Measurements from ENCODE around the gene ESR1. TPM values are rescaled to one million over a fixed set of nuclear protein-coding genes. Genes with fewer than 3 reads are reported as not detected.

ESR1 gene
- total RNA-seq, 1 donor from 2014 or later = not detected

- no peak for DNase-seq (ENCODE audit: low spot score in 2 of 2, unreplicated experiment in 2 of 2)
- TF ChIP-seq CTCF (IDR thresholded peaks at IDR 0.05; ENCODE audit: unreplicated experiment) = no peak
- Mint-ChIP-seq H3K4me1 (no peaks in the 10 kb centered on the region), H3K9me3 (peaks cover 34% of the 10 kb centered on the region), H3K4me3 (no peak overlapping the region), H3K27ac (no peak overlapping the region), H3K27me3 (ENCODE audit: low read depth) (no peaks in the 10 kb centered on the region), H3K36me3 (no peaks in the 10 kb centered on the region)
Measured at GRCh38 chr6:152034631-152035030, 227.1 kb downstream of the ESR1 start.

GRCh38 chr6:152046118-152046517 is 238.6 kb downstream of the ESR1 start:
- H3K9me3 Mint-ChIP-seq = peaks cover 7% of the 10 kb centered on the region
- H3K36me3 Mint-ChIP-seq = no peaks in the 10 kb centered on the region
- TF ChIP-seq CTCF (IDR thresholded peaks at IDR 0.05; ENCODE audit: unreplicated experiment) = no peak
- peaks cover 2% of the 10 kb centered on the region for H3K27me3 Mint-ChIP-seq (ENCODE audit: low read depth)
- no peak overlapping the region for H3K27ac Mint-ChIP-seq
- no peak overlapping the region for H3K4me3 Mint-ChIP-seq
- DNase-seq (ENCODE audit: low spot score in 2 of 2, unreplicated experiment in 2 of 2) = no peak
- H3K4me1 Mint-ChIP-seq = no peaks in the 10 kb centered on the region

GRCh38 chr6:152048921-152049320 is 241.4 kb downstream of the ESR1 start:
- Mint-ChIP-seq H3K27me3 (ENCODE audit: low read depth) (peaks cover 5% of the 10 kb centered on the region), H3K4me1 (no peaks in the 10 kb centered on the region), H3K4me3 (no peak overlapping the region), H3K9me3 (no peaks in the 10 kb centered on the region), H3K27ac (no peak overlapping the region), H3K36me3 (no peaks in the 10 kb centered on the region)
- no peak for DNase-seq (ENCODE audit: low spot score in 2 of 2, unreplicated experiment in 2 of 2)
- TF ChIP-seq CTCF (IDR thresholded peaks at IDR 0.05; ENCODE audit: unreplicated experiment) = no peak

GRCh38 chr6:152049502-152049901 is 242.0 kb downstream of the ESR1 start:
- peaks cover 5% of the 10 kb centered on the region for H3K27me3 Mint-ChIP-seq (ENCODE audit: low read depth)
- no peaks in the 10 kb centered on the region for H3K4me1 Mint-ChIP-seq
- H3K27ac Mint-ChIP-seq = no peak overlapping the region
- no peaks in the 10 kb centered on the region for H3K9me3 Mint-ChIP-seq
- DNase-seq (ENCODE audit: low spot score in 2 of 2, unreplicated experiment in 2 of 2) = no peak
- TF ChIP-seq CTCF (IDR thresholded peaks at IDR 0.05; ENCODE audit: unreplicated experiment) = no peak
- H3K36me3 Mint-ChIP-seq = no peaks in the 10 kb centered on the region
- H3K4me3 Mint-ChIP-seq = no peak overlapping the region

GRCh38 chr6:152050451-152051195 is 243.1 kb downstream of the ESR1 start:
- DNase-seq (ENCODE audit: low spot score in 2 of 2, unreplicated experiment in 2 of 2) = no peak
- Mint-ChIP-seq H3K4me3 (no peak overlapping the region), H3K9me3 (peaks cover 4% of the 10 kb centered on the region), H3K36me3 (no peaks in the 10 kb centered on the region), H3K27ac (no peak overlapping the region), H3K4me1 (no peaks in the 10 kb centered on the region), H3K27me3 (ENCODE audit: low read depth) (peaks cover 5% of the 10 kb centered on the region)
- no peak for TF ChIP-seq CTCF (IDR thresholded peaks at IDR 0.05; ENCODE audit: unreplicated experiment)
